OCI-LY1 (cell line): ENCODE measurements around the gene ZYG11B.

Experiments used
- CTCF ChIP-seq: fragments of 200-600 bp; sonication (generic), shearing (Covaris generic); IDR thresholded peaks from 2 replicates; pipeline ENCODE4 v1.5.1; 2017; ENCODE audit warnings: mild to moderate bottlenecking, antibody characterized with exemption, low read length, moderate library complexity, mixed read lengths
- EZH2 ChIP-seq: fragments of 200-600 bp; sonication (generic), shearing (Covaris generic); IDR thresholded peaks from 2 replicates; pipeline ENCODE4 v1.8.0; 2017; ENCODE audit warnings: borderline replicate concordance, mixed run types, mild to moderate bottlenecking, antibody characterized with exemption, low read length, moderate library complexity, mixed read lengths

- TF ChIP-seq CTCF (no peak), EZH2 (no peak)
Measured at GRCh38 chr1:52725903-52726264, 369 bp upstream of the ZYG11B start.
